Type B pancreatic cell (in vitro differentiated cells): ENCODE results near the gene DDAH1. TPM values are rescaled to one million over a fixed set of nuclear protein-coding genes. Genes with fewer than 3 reads are reported as not detected.

Experiments used
- DNase-seq: peaks from one replicate; pipeline ENCODE4 v3.0.0; 2021; ENCODE audit warnings: mixed read lengths; ENCODE audit not compliant: unreplicated experiment; ENCODE audit errors: extremely low spot score
- H3K27ac Mint-ChIP-seq: 2 replicates; pipeline ENCODE4 v1.8.0; 2021; ENCODE audit warnings: mild to moderate bottlenecking, mixed read lengths
- H3K27me3 Mint-ChIP-seq: 2 replicates; pipeline ENCODE4 v1.8.0; 2021; ENCODE audit warnings: mixed read lengths
- H3K36me3 Mint-ChIP-seq: 2 replicates; pipeline ENCODE4 v1.8.0; 2021; ENCODE audit warnings: mixed read lengths
- H3K4me1 Mint-ChIP-seq: one replicate; pipeline ENCODE4 v1.8.0; 2021; ENCODE audit warnings: mixed read lengths; ENCODE audit not compliant: unreplicated experiment
- H3K4me3 Mint-ChIP-seq: 2 replicates; pipeline ENCODE4 v1.8.0; 2021; ENCODE audit warnings: mild to moderate bottlenecking, mixed read lengths
- H3K9me3 Mint-ChIP-seq: 2 replicates; pipeline ENCODE4 v1.8.0; 2021; ENCODE audit warnings: mixed read lengths
- total RNA-seq: library from RNA; stranded (reverse); gene quantifications from 2 replicates; pipeline ENCODE4 v1.2.1, GENCODE V29; 2021; ENCODE audit warnings: low replicate concordance
- TF ChIP-seq, protein P1 (sequence below): fragments of 200-600 bp; sonication (generic); conservative IDR thresholded peaks from 2 replicates; pipeline ENCODE4 v1.5.0; 2021; ENCODE audit warnings: antibody characterized with exemption, mild to moderate bottlenecking

DDAH1 gene
- total RNA-seq, 1 donor from 2014 or later, result 28.6 TPM

GRCh38 chr1:85363092-85363491 is 101.9 kb downstream of the DDAH1 start:
- Mint-ChIP-seq H3K9me3 (peaks cover 3% of the 10 kb centered on the region), H3K4me3 (no peak overlapping the region), H3K27me3 (no peaks in the 10 kb centered on the region), H3K4me1 (peaks cover 10% of the 10 kb centered on the region), H3K27ac (no peak overlapping the region), H3K36me3 (no peaks in the 10 kb centered on the region)
- TF ChIP-seq, protein P1, sequence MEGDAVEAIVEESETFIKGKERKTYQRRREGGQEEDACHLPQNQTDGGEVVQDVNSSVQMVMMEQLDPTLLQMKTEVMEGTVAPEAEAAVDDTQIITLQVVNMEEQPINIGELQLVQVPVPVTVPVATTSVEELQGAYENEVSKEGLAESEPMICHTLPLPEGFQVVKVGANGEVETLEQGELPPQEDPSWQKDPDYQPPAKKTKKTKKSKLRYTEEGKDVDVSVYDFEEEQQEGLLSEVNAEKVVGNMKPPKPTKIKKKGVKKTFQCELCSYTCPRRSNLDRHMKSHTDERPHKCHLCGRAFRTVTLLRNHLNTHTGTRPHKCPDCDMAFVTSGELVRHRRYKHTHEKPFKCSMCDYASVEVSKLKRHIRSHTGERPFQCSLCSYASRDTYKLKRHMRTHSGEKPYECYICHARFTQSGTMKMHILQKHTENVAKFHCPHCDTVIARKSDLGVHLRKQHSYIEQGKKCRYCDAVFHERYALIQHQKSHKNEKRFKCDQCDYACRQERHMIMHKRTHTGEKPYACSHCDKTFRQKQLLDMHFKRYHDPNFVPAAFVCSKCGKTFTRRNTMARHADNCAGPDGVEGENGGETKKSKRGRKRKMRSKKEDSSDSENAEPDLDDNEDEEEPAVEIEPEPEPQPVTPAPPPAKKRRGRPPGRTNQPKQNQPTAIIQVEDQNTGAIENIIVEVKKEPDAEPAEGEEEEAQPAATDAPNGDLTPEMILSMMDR, result no peak
- DNase-seq, result no peak

DNA sequence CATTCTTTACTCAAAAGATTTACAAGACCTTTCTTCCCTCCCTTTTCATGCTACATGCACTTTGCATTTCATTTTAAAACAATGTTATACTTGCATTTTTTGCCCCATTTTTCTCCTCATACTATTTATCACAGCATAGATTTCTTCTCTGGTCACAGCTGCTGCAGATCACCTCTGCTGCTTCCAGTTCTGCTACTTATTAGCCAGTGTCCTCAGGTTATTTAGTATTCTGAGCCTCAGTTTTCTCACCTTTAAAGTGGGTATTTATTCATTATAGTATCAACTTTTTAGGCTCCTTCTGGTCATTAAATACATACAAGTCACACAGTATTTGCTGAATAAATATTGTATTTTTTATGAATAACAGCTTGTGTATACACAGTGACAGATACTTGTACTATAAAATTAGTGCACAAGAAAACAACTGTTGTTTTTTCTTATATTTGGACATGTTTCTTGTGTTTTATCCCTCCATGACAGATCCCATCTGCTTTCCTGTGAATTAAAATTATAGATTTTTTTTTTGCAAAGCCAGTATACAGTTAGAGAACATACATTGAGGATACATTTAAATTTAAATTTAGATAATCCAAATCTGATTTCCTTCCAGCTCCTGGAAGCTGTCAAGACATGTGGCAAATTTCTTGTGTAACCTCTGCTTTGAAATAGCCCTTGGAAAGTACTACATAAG is 103.2 kb downstream of the DDAH1 start:
- Mint-ChIP-seq H3K9me3 (peaks cover 3% of the 10 kb centered on the region), H3K4me3 (no peak overlapping the region), H3K4me1 (peaks cover 8% of the 10 kb centered on the region), H3K27me3 (no peaks in the 10 kb centered on the region), H3K27ac (no peak overlapping the region), H3K36me3 (no peaks in the 10 kb centered on the region)
- no peak for DNase-seq
- TF ChIP-seq, protein P1, result no peak

- no peak overlapping the region for H3K27ac Mint-ChIP-seq
- peaks cover 3% of the 10 kb centered on the region for H3K9me3 Mint-ChIP-seq
- no peak overlapping the region for H3K4me3 Mint-ChIP-seq
- no peak for DNase-seq
- TF ChIP-seq, protein P1, result no peak
- H3K27me3 Mint-ChIP-seq, result no peaks in the 10 kb centered on the region
- H3K36me3 Mint-ChIP-seq, result no peaks in the 10 kb centered on the region
- peaks cover 8% of the 10 kb centered on the region for H3K4me1 Mint-ChIP-seq
Measured at GRCh38 chr1:85360730-85361493, 104.0 kb downstream of the DDAH1 start.

DNA sequence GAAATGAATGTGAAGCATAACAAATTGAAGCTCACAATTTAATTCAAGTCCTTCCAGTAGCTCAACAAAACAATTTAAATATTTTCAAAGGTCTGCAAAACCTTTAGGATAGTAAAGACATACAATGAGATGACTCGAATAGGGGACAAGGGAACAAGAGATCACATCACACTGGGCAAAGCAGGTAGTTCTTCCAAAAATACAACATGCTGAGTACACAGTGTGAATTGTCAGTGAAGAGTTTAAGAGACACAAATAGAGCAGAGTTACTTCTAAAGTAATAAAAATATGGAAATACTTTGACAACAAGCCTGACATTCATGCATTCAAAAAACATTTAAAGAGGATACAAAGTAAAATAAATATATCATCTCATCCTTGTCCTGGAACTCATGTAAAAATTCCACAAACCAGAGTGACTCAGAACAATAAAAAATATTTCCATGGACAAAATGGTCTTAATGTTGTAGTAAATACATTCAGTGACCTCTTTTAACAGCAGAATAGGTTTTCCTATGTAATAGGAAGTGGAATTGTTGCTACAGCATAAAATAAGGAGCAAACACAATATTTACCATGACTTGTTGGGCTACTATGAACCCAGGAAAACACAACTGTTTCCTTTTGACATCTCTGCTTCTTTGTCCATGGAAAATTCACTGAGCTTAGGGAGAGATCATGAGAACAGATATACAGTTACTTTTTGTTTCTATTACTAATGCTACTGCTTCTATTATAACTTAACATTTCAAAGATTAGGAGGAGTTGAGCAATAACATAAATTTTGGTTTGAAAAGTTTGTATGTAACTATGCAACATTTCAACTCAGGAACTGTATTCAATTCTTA is 104.9 kb downstream of the DDAH1 start:
- no peak for DNase-seq
- no peaks in the 10 kb centered on the region for H3K27me3 Mint-ChIP-seq
- no peak overlapping the region for H3K27ac Mint-ChIP-seq
- TF ChIP-seq, protein P1, result no peak
- peaks cover 3% of the 10 kb centered on the region for H3K36me3 Mint-ChIP-seq
- peaks cover 14% of the 10 kb centered on the region for H3K4me1 Mint-ChIP-seq
- no peak overlapping the region for H3K4me3 Mint-ChIP-seq
- H3K9me3 Mint-ChIP-seq, result peaks cover 3% of the 10 kb centered on the region

DNA sequence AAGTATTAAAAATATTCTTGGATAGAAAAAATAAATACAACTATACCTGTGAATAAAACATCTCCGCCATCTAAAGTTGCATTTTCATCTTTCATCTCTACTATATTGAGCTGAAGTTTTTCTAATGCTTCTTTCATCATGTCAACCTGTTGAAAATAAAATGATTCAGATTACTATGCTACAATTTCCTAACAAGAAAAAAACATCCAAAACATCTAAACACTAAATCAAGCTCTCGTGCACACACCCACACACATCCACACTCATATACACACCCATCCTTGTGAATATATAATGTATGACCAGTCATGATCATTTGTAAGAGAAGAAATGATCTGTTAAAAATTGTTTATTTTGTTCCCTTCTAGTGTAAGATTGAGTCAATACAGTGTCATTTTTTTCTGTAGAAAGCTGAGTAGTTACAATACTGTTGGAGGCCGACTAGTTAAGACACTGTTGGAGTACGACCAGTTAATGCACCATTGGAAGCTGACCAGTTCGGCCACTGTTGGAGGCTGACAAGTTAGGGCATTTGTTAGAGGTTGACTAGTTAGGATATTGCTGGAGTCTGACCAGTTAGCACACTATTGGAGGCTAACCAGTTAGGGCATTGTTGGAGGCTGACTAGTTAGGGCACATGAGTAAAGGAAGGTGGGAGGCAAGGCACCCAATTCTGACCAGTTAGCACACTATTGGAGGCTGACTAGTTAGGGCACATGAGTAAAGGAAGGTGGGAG is 106.1 kb downstream of the DDAH1 start:
- no peak for DNase-seq
- TF ChIP-seq, protein P1, result no peak
- Mint-ChIP-seq H3K36me3 (peaks cover 3% of the 10 kb centered on the region), H3K9me3 (peaks cover 3% of the 10 kb centered on the region), H3K4me3 (no peak overlapping the region), H3K27me3 (no peaks in the 10 kb centered on the region), H3K4me1 (peaks cover 14% of the 10 kb centered on the region), H3K27ac (no peak overlapping the region)
